Measurements from ENCODE around the gene CBLC.
A peak's percentile ranks its signal among the peaks of the same experiment; 100 is the strongest.

CBLC gene

GRCh38 chr19:44746616-44746945 lies 31.1 kb upstream of the CBLC start:
- no peak for DNase-seq (ENCODE audit: low read depth)

- peak; percentile 86 for DNase-seq (ENCODE audit: low read depth)
These were observed 30.5 kb upstream of the CBLC start for GRCh38 chr19:44746946-44747738.

GRCh38 chr19:44747739-44748425 lies 29.8 kb upstream of the CBLC start:
- DNase-seq (ENCODE audit: low read depth) = no peak

GRCh38 chr19:44748426-44749254 lies 29.1 kb upstream of the CBLC start, which contains the start of gene BCL3:
BCL3 (plus strand) TSS chr19:44748708; CDS start chr19:44748791, 83 bp downstream.
- peak; percentile 49 for DNase-seq (ENCODE audit: low read depth)

- no peak for DNase-seq (ENCODE audit: low read depth)
These were observed 28.4 kb upstream of the CBLC start for GRCh38 chr19:44749292-44749691.

GRCh38 chr19:44749994-44750393 lies 27.7 kb upstream of the CBLC start:
- DNase-seq (ENCODE audit: low read depth) = no peak

- no peak for DNase-seq (ENCODE audit: low read depth)
These were observed 25.4 kb upstream of the CBLC start for GRCh38 chr19:44752123-44752815.

- DNase-seq (ENCODE audit: low read depth) = peak; percentile 92
These were observed 24.7 kb upstream of the CBLC start for GRCh38 chr19:44752816-44753625.

GRCh38 chr19:44753626-44753931 lies 24.1 kb upstream of the CBLC start:
- no peak for DNase-seq (ENCODE audit: low read depth)

- DNase-seq (ENCODE audit: low read depth) = no peak
These were observed 23.5 kb upstream of the CBLC start for GRCh38 chr19:44753932-44754749.

GRCh38 chr19:44754750-44755080 lies 23.0 kb upstream of the CBLC start:
- no peak for DNase-seq (ENCODE audit: low read depth)

- no peak for DNase-seq (ENCODE audit: low read depth)
These were observed 22.5 kb upstream of the CBLC start for GRCh38 chr19:44755219-44755618.

- no peak for DNase-seq (ENCODE audit: low read depth)
These were observed 21.6 kb upstream of the CBLC start for GRCh38 chr19:44756089-44756562.

GRCh38 chr19:44757057-44757734 lies 20.5 kb upstream of the CBLC start:
- DNase-seq (ENCODE audit: low read depth) = no peak

- DNase-seq (ENCODE audit: low read depth) = no peak
These were observed 19.8 kb upstream of the CBLC start for GRCh38 chr19:44757735-44758505.

- DNase-seq (ENCODE audit: low read depth) = no peak
These were observed 19.1 kb upstream of the CBLC start for GRCh38 chr19:44758596-44758995.

- DNase-seq (ENCODE audit: low read depth) = no peak
These were observed 18.4 kb upstream of the CBLC start for GRCh38 chr19:44759083-44759804.

GRCh38 chr19:44762038-44762437 lies 15.7 kb upstream of the CBLC start:
- no peak for DNase-seq (ENCODE audit: low read depth)

All from T follicular helper cell (primary cell).